ENCODE results near the gene TMOD2.

- TF ChIP-seq CTCF (conservative IDR thresholded peaks at IDR 0.05 in 1 of 2, IDR thresholded peaks at IDR 0.05 in 1 of 2; ENCODE audit: extremely low read depth in 1 of 2, insufficient read depth in 1 of 2, low read depth in 1 of 2, low read length in 2 of 2) (no peak), EZH2 (IDR thresholded peaks at IDR 0.05; ENCODE audit: borderline replicate concordance, low read length) (no peak)
Observed at GRCh38 chr15:51863131-51863530, 111.7 kb downstream of the TMOD2 start.
